ENCODE data around the gene PODNL1.

The PODNL1 gene

GRCh38 chr19:13930402-13930801 lies 7.8 kb downstream of the PODNL1 start:
- Histone ChIP-seq H4K20me1 (ENCODE audit: insufficient read depth, low read length) (no peaks in the 10 kb centered on the region; the same call in 1 of the 2 replicates), H3K9ac (ENCODE audit: low read depth, low read length) (no peak overlapping the region), H3K9me3 (ENCODE audit: insufficient read depth, low read length, severe bottlenecking) (no peaks in the 10 kb centered on the region), H3K27me3 (ENCODE audit: insufficient read depth, low read length, poor library complexity) (no peaks in the 10 kb centered on the region), H3K4me2 (ENCODE audit: insufficient read depth, low read length) (no peak overlapping the region), H3K36me3 (ENCODE audit: insufficient read depth, low read length) (peaks cover 39% of the 10 kb centered on the region), H3K79me2 (ENCODE audit: insufficient read depth, low read length) (no peaks in the 10 kb centered on the region), H3K4me1 (ENCODE audit: insufficient read depth, low read length) (no peaks in the 10 kb centered on the region), H3K27ac (ENCODE audit: low read length) (no peak overlapping the region), H2AFZ (ENCODE audit: low read depth, low read length) (no peak overlapping the region), H3K4me3 (ENCODE audit: low read depth in 1 of 2, low read length in 2 of 2) (no peak overlapping the region)
- DNase-seq = no peak
- TF ChIP-seq CTCF (IDR thresholded peaks at IDR 0.05; ENCODE audit: borderline replicate concordance, extremely low read depth, low read length, poor library complexity, severe bottlenecking) (no peak), EZH2 (IDR thresholded peaks at IDR 0.05; ENCODE audit: borderline replicate concordance, low read depth, low read length, severe bottlenecking) (no peak)
- no peak for ATAC-seq (ENCODE audit: insufficient read depth, low read depth)

GRCh38 chr19:13929956-13930355 lies 8.3 kb downstream of the PODNL1 start:
- TF ChIP-seq EZH2 (IDR thresholded peaks at IDR 0.05; ENCODE audit: borderline replicate concordance, low read depth, low read length, severe bottlenecking) (no peak), CTCF (IDR thresholded peaks at IDR 0.05; ENCODE audit: borderline replicate concordance, extremely low read depth, low read length, poor library complexity, severe bottlenecking) (no peak)
- Histone ChIP-seq H3K36me3 (ENCODE audit: insufficient read depth, low read length) (peaks cover 43% of the 10 kb centered on the region), H3K9ac (ENCODE audit: low read depth, low read length) (no peak overlapping the region), H3K4me2 (ENCODE audit: insufficient read depth, low read length) (no peak overlapping the region), H3K79me2 (ENCODE audit: insufficient read depth, low read length) (no peaks in the 10 kb centered on the region), H3K9me3 (ENCODE audit: insufficient read depth, low read length, severe bottlenecking) (no peaks in the 10 kb centered on the region), H4K20me1 (ENCODE audit: insufficient read depth, low read length) (no peaks in the 10 kb centered on the region; the same call in 1 of the 2 replicates), H3K27me3 (ENCODE audit: insufficient read depth, low read length, poor library complexity) (no peaks in the 10 kb centered on the region), H3K4me1 (ENCODE audit: insufficient read depth, low read length) (no peaks in the 10 kb centered on the region), H3K4me3 (ENCODE audit: low read depth in 1 of 2, low read length in 2 of 2) (no peak overlapping the region), H3K27ac (ENCODE audit: low read length) (no peak overlapping the region), H2AFZ (ENCODE audit: low read depth, low read length) (no peak overlapping the region)
- DNase-seq = no peak
- no peak for ATAC-seq (ENCODE audit: insufficient read depth, low read depth)

GRCh38 chr19:13929340-13929739 lies 8.9 kb downstream of the PODNL1 start:
- Histone ChIP-seq H3K4me3 (ENCODE audit: low read depth in 1 of 2, low read length in 2 of 2) (no peak overlapping the region), H3K4me1 (ENCODE audit: insufficient read depth, low read length) (no peaks in the 10 kb centered on the region), H3K27me3 (ENCODE audit: insufficient read depth, low read length, poor library complexity) (no peaks in the 10 kb centered on the region), H3K36me3 (ENCODE audit: insufficient read depth, low read length) (peaks cover 48% of the 10 kb centered on the region), H3K9me3 (ENCODE audit: insufficient read depth, low read length, severe bottlenecking) (no peaks in the 10 kb centered on the region), H2AFZ (ENCODE audit: low read depth, low read length) (no peak overlapping the region), H3K4me2 (ENCODE audit: insufficient read depth, low read length) (no peak overlapping the region), H4K20me1 (ENCODE audit: insufficient read depth, low read length) (no peaks in the 10 kb centered on the region; the same call in 1 of the 2 replicates), H3K27ac (ENCODE audit: low read length) (no peak overlapping the region), H3K79me2 (ENCODE audit: insufficient read depth, low read length) (no peaks in the 10 kb centered on the region), H3K9ac (ENCODE audit: low read depth, low read length) (no peak overlapping the region)
- no peak for ATAC-seq (ENCODE audit: insufficient read depth, low read depth)
- DNase-seq = no peak
- TF ChIP-seq CTCF (IDR thresholded peaks at IDR 0.05; ENCODE audit: borderline replicate concordance, extremely low read depth, low read length, poor library complexity, severe bottlenecking) (no peak), EZH2 (IDR thresholded peaks at IDR 0.05; ENCODE audit: borderline replicate concordance, low read depth, low read length, severe bottlenecking) (no peak)

- Histone ChIP-seq H3K4me2 (ENCODE audit: insufficient read depth, low read length) (no peak overlapping the region), H3K79me2 (ENCODE audit: insufficient read depth, low read length) (no peaks in the 10 kb centered on the region), H3K9me3 (ENCODE audit: insufficient read depth, low read length, severe bottlenecking) (no peaks in the 10 kb centered on the region), H3K4me1 (ENCODE audit: insufficient read depth, low read length) (no peaks in the 10 kb centered on the region), H3K9ac (ENCODE audit: low read depth, low read length) (no peak overlapping the region), H4K20me1 (ENCODE audit: insufficient read depth, low read length) (no peaks in the 10 kb centered on the region; the same call in 1 of the 2 replicates), H3K36me3 (ENCODE audit: insufficient read depth, low read length) (peaks cover 67% of the 10 kb centered on the region), H2AFZ (ENCODE audit: low read depth, low read length) (no peak overlapping the region), H3K4me3 (ENCODE audit: low read depth in 1 of 2, low read length in 2 of 2) (no peak overlapping the region), H3K27ac (ENCODE audit: low read length) (peak overlapping the region; percentile 26; the same call in 1 of the 2 replicates), H3K27me3 (ENCODE audit: insufficient read depth, low read length, poor library complexity) (no peaks in the 10 kb centered on the region)
- ATAC-seq (ENCODE audit: insufficient read depth, low read depth) (no peak), DNase-seq (no peak)
- no peak for TF ChIP-seq EZH2 (IDR thresholded peaks at IDR 0.05; ENCODE audit: borderline replicate concordance, low read depth, low read length, severe bottlenecking)
- TF ChIP-seq CTCF (IDR thresholded peaks at IDR 0.05; ENCODE audit: borderline replicate concordance, extremely low read depth, low read length, poor library complexity, severe bottlenecking) = no peak
Observed at GRCh38 chr19:13926715-13927114, 11.5 kb downstream of the PODNL1 start.

Data from DND-41 (cell line).